Kidney epithelial cell (primary cell): ENCODE measurements around the gene SPEM2. TPM values are rescaled to one million over a fixed set of nuclear protein-coding genes. Genes with fewer than 3 reads are reported as not detected.

Experiments used
- DNase-seq: peaks from one replicate; pipeline ENCODE4 v3.0.0-alpha.2; 2010; ENCODE audit warnings: low read depth
- H3K27me3 ChIP-seq: 2 replicates; pipeline ENCODE4 v1.6.0; 2011; ENCODE audit warnings: low read length; ENCODE audit not compliant: control insufficient read depth, insufficient read depth
- H3K36me3 ChIP-seq: 2 replicates; pipeline ENCODE4 v1.5.1; 2011; ENCODE audit warnings: low read length; ENCODE audit not compliant: control insufficient read depth, insufficient read depth
- H3K4me3 ChIP-seq: 2 replicates; pipeline ENCODE4 v1.5.1; 2011; ENCODE audit warnings: low read depth, mild to moderate bottlenecking, control low read depth, low read length
- CTCF ChIP-seq: IDR thresholded peaks from 2 replicates; pipeline ENCODE4 v1.5.1; 2011; ENCODE audit warnings: mild to moderate bottlenecking, moderate library complexity, low read length, control low read depth, inconsistent platforms; ENCODE audit not compliant: insufficient read depth, poor library complexity, severe bottlenecking
- total RNA-seq: library from RNA; depleted of rRNA; stranded (reverse); fragments of >200 nt; gene quantifications from 2 replicates; pipeline ENCODE4 v1.2.3, GENCODE V29; 2015

Gene SPEM2
- total RNA-seq, 1 donor from 2014 or later: not detected

- H3K27me3 ChIP-seq: no peaks in the 10 kb centered on the region
- no peak overlapping the region for H3K4me3 ChIP-seq
- no peak for DNase-seq
- H3K36me3 ChIP-seq: no peaks in the 10 kb centered on the region
- no peak for TF ChIP-seq CTCF
Observed at GRCh38 chr17:7421186-7421585, 4.2 kb upstream of the SPEM2 start.

GRCh38 chr17:7423679-7424078 is 1.7 kb upstream of the SPEM2 start:
- Histone ChIP-seq H3K36me3 (no peaks in the 10 kb centered on the region), H3K27me3 (no peaks in the 10 kb centered on the region), H3K4me3 (no peak overlapping the region)
- DNase-seq: no peak
- no peak for TF ChIP-seq CTCF

- no peak for TF ChIP-seq CTCF
Observed at GRCh38 chr17:7425756-7426155, 340 bp downstream of the SPEM2 start.

GRCh38 chr17:7426203-7426863 is 917 bp downstream of the SPEM2 start:
- H3K4me3 ChIP-seq: no peak overlapping the region
- DNase-seq: no peak
- H3K27me3 ChIP-seq: no peaks in the 10 kb centered on the region
- no peak for TF ChIP-seq CTCF
- H3K36me3 ChIP-seq: no peaks in the 10 kb centered on the region

More at GRCh38 chr17:7425756-7426155, 340 bp downstream of the SPEM2 start:
- Histone ChIP-seq H3K36me3 (no peaks in the 10 kb centered on the region), H3K27me3 (no peaks in the 10 kb centered on the region), H3K4me3 (no peak overlapping the region)
- DNase-seq: no peak

- no peak for TF ChIP-seq CTCF
- Histone ChIP-seq H3K4me3 (no peak overlapping the region), H3K27me3 (no peaks in the 10 kb centered on the region), H3K36me3 (no peaks in the 10 kb centered on the region)
- DNase-seq: no peak
Observed at GRCh38 chr17:7426896-7427489, 1.6 kb downstream of the SPEM2 start.

- DNase-seq: no peak
- Histone ChIP-seq H3K27me3 (no peaks in the 10 kb centered on the region), H3K4me3 (no peak overlapping the region), H3K36me3 (no peaks in the 10 kb centered on the region)
- TF ChIP-seq CTCF: no peak
Observed at GRCh38 chr17:7427549-7427948, 2.1 kb downstream of the SPEM2 start.
